GDM1 (cell line): ENCODE measurements around the gene OR6C70.
"Not testable (repeated sequence)": the region's sequence is repeated elsewhere in the genome, so short reads cannot be mapped to it uniquely, and the experiment has no call there.

Experiments
- DNase-seq: peaks from one replicate; lab custom pipeline; 2025; lab: John Stamatoyannopoulos, UW

The OR6C70 gene

DNA sequence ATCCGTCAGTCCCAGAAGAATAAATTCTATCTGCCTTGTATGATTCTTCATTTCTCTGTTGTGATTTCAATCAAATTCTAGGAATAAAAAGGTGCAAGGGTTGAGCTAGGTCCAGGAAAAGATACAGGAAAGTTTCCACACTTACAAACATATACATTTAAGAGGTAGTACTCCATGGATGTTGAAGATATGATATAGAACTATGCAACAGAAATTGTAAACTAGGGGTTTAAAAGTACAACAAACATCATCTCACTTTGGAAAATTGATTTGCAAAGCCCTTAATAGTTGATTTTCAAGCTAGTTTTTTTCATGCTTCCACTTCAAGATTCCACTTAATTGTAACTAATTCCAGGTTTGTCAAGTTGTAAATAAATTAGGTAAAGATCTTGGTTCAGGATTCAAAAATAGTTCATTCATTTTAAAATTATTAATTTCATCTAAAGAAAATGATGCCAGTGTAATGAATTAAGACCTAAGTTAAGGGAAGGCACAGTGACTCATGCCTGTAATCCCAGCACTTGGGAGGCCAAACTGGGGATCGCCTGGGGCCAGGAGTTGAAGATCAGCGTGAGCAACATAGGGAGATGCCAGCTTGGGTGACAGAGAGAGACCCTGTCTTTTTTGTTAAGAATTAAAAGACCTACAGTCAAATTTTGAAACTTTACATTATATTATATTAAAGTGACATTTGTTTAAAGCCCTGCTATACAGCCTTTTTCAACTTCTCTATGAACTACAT is at the start of gene OR6C70:
Gene OR6C70 (minus strand): TSS at position 51 of the 742 bp plus-strand sequence. CDS start 0 bp downstream, at position 51.
- no peak for DNase-seq

DNA sequence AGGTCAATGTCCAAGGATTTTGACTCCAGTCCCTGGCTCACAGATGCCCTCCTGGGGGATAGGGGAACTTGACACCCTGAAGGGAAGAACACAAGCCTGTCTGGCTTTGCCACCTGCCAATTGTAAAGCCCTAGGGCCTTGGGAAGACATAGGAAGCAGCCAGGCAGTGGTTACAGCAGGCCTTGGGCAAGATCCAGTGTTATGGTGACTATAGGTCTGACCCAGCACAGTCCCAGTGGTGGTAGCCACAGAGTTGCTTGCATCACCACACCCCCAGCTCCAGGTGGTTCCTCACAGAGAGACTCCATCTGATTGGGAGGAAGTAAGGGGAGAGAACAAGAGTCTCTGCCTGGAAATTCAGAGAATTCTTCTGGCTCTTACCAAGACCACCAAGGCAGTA is 46.5 kb upstream of the OR6C70 start:
- no peak for DNase-seq

DNA sequence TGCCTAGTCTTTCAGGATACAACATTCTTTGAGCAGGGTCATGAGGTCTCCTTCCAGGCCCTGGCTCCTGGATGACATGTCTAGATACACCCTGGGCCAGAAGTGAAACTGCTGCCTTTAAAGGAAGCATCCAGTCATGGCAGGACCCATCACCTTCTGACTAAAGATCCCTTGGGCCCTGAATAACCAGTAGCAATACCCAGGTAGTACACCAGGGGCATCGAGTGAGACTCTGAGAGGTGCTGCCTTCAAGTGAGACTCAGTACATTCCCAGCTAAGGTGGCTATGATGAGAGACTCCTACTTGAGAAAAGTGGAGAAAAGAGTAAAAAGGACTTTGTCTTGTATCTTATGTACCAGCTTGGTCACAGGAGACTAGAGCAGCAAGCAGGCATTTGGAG is 45.8 kb upstream of the OR6C70 start:
- no peak for DNase-seq

DNA sequence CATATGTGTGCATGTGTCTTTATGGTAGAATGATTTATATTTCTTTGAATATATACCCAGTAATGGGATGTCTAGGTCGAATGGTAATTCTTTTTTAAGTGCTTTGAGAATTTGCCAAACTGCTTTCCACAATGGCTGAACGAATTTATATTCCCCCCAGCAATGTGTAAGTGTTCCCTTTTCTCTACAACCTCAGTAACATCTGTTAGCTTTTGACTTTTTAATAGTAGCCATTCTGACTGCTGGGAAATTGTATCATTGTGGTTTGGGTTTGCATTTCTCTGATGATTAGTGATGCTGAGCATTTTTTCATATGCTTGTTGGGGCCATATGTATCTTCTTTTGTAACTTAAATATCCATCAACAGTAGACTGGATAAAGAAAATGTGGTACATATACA is 31.7 kb upstream of the OR6C70 start:
- DNase-seq, result no peak

DNA sequence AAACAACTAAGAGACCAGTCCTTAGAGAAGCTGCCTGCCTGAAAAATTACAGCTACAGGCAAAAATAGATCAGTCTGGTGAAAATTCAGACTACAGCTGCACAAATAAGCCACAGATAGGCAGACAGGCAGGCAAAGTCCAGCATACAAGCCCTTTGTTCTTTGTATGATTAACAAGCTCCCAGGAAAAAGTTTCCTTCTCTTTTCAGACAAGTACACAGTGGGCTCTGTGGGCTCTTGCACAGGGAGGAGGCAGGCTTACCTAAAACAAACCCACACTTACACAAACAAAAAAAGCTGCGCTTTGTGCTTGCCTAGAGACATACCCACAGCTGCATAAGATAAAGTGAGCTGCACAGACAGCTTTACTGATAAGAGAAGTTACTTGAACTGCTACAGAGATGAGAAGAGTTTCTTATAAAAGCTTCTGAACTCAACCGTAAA is 29.9 kb upstream of the OR6C70 start:
- no peak for DNase-seq

DNA sequence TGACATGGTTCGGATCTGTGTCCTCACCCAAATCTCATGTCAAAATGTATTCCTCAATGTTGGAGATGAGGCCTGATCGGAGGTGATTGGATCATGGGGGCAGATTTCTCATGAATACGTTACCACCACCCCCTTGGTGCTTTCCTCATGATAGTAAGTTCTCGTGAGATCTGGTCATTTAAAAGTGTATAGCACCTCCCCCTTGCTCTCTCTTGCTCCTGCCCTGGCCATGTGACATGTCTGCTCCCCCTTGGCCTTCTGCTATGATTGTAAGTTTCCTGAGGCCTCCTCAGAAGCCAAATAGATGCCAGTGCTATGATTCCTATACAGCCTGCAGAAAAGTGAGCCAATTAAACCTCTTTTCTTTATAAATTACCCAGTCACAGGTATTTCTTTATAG is 29.3 kb upstream of the OR6C70 start:
- DNase-seq, result no peak

DNA sequence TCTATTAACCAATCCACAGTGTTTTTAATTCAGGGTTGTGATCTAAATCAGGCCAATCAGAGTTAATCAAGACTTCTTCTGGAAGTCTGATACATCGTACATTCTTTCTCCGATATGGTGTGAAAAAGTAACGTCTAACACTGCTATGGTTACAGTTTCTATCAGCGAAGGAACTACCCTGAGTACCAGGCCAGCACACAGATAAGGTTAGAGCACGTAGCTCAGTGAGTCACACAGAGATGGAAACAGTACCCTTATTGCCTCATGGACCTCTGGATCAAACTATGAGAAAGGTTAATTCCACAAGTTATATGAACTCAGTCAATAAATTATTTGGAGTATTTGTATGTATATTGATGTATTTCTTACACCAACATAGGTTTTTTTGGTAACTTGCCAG is 25.6 kb upstream of the OR6C70 start:
- DNase-seq, result no peak

DNA sequence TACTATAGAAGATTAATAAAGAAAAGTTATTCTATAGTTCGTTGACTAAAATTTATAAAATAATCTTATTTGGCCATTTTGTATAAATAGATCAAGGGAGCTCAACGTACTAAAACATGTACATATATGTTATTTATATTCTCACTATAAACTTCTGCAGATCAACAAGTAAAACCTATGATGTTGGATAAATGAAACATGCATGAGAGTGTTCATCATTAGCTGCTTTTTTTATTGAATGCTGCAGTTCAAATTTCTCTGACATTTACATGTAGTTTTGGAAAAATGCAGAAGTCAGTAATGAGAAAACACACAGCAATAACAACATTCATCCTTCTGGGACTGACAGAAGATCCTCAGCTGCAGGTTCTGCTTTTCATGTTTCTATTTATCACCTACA is 22.1 kb upstream of the OR6C70 start, which contains the start of gene OR6C68:
Gene OR6C68 (plus strand): TSS at position 301 of the 400 bp plus-strand sequence. CDS start 0 bp downstream, at position 301.
- no peak for DNase-seq

DNA sequence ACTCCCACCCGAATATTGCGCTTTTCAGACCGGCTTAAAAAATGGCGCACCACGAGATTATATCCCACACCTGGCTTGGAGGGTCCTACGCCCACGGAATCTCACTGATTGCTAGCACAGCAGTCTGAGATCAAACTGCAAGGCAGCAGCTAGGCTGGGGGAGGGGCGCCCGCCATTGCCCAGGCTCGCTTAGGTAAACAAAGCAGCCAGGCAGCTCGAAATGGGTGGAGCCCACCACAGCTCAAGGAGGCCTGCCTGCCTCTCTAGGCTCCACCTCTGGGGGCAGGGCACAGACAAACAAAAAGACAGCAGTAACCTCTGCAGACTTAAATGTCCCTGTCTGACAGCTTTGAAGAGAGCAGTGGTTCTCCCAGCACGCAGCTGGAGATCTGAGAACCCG is 14.3 kb upstream of the OR6C70 start:
- DNase-seq, result not testable (repeated sequence)

DNA sequence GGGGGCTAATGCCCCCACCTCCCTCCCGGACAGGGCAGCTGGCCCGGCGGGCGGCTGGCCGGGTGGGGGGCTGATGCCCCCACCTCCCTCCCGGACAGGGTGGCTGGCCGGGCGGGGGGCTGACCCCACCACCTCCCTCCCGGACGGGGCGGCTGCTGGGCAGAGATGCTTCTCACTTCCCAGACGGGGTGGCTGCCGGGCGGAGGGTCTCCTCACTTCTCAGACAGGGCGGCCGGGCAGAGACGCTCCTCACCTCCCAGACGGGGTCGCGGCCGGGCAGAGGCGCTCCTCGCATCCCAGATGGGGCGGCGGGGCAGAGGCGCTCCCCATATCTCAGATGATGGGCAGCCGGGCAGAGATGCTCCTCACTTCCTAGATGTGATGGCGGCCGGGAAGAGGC is 9.2 kb upstream of the OR6C70 start:
- DNase-seq, result not testable (repeated sequence)

DNA sequence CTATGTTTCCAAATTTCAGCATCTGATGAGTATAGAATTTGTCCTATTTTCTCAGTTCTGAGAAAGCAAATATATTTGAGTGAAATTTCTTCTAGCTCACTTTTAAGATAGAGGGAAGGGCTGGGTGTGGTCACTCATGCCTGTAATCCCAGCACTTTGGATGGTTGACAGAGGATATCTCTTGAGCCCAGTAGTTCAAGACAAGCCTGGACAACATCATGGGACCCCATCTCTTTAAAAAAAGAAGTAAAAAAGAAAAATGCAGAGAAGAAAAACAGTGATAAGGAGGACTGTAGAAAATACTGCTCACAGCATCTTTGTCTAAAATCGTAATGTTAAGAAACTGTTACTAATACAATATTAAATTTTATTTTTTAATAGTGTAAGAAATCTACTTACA is 2.3 kb upstream of the OR6C70 start:
- no peak for DNase-seq

DNA sequence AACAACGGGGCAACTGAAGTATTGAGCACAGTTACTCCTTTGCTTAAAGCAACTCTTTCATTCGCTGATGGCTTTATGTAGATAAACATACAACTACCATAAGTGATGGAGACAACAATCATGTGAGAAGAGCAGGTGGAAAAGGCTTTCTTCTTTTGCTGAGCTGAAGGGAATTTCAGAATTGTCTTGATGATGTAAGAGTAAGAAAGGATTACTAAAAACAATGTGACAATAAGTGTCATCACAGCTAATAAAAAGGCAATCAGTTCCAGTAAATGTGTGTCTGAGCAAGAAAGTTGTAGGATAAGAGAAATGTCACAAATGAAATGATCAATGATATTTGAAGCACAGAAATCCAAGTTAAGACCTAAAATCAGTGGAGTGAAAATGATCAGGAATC is 647 bp downstream of the OR6C70 start:
- no peak for DNase-seq

DNA sequence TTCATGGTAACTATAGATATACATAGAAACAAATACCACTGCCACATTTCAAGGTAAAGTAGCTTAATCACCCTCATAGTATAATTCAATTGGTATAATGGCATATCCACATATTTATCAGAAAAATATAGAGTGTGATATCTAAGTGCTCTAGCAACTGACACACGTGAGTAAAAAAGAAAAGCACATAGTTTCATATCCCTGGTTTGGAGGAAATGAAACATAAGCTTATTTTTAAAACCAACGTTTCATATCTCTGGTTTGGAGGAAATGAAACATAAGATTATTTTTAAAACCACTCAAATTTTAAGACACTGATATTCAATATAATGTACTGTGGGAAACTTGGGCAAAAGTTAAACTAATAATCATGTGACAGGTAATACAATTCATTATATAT is 2.1 kb downstream of the OR6C70 start:
- DNase-seq, result no peak

DNA sequence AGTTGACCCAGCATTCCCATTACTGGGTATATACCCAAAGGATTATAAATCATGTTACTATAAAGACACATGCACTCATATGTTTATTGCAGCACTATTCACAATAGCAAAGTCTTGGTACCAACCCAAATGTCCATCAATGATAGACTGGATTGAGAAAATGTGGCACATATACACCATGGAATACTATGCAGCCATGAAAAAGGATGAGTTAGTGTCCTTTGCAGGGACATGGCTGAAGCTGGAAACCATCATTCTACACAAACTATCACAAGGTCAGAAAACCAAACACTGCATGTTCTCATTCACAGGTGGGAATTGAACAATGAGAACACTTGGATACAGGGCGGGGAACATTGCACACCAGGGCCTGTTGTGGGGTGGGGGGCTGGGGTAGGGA is 5.0 kb downstream of the OR6C70 start:
- DNase-seq, result not testable (repeated sequence)

DNA sequence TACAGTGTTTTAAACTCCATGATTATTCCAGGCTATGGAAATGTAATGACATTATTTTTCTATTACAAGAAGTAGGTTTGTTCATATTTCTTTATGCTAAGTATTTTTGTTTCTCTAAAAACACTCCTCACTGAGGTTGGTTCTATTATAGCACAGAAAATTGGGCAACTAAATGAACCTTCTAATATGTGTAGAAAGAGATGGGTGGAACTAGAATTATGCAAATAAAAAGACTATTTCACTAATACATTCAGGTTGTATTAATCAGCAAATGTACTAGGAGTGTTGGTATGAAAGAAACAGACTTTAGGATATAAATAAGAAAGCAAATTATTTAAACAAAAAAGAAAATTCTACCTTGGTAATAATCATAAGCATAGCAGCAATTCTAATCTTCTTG is 21.1 kb downstream of the OR6C70 start:
- no peak for DNase-seq

DNA sequence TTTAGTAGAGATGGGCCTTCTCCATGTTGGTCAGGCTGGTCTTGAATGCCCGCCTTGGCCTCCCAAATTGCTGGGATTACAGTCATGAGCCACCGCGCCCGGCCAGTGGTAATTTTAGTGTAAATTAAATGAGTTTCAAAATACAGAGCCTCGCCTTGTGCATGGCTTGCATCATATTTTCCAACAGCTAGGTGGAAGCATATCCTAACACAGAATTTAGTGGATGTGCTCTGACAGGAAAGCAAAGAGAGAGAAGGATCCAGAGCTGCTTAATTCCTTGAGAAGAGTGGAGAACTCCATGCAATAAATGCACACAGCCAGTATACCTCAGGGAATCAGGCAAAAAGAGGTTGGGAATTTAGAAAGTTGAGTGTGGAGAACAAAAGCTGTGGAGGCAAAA is 23.6 kb downstream of the OR6C70 start:
- DNase-seq, result no peak

DNA sequence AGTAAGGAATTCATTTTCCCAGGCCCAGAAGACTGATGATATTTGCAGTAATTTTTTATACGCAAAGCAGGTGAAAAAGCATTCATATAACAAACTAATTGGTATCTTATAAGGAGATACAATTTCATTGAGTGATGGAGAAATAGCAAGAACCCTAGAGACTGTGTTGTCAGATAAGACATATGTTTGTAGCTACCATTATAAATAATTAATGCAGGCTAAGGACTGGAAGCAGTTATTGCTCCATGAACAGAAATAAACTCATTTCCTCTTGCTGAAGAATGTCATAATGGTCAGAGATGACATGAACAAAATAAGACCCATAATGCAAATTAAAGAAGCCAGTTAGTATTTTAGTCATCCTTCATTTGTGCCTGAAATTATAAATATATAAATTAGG is 24.6 kb downstream of the OR6C70 start:
- DNase-seq, result no peak

DNA sequence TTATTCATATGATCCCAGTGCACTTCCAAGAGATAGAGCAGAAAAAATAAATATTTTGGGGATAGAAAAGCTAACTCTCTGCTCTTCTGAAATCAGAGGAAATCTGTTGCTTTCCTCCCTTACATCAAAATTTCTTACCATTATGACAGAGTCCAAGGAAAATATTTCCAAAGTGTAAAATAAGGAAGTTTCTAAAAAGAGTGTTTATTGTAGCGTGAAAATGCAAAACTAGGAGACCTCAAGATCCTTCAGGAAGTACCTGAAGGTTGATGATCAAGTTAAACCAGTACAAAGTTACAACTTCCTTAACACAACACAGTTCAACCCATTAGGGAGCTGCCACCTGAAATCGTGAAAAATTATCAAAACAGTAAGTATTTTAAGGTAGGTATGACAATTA is 26.2 kb downstream of the OR6C70 start, which contains the start of gene OR6C2:
Gene OR6C2 (plus strand): TSS at position 301 of the 400 bp plus-strand sequence. CDS start 8,138 bp downstream, outside the sequence.
- DNase-seq, result no peak

DNA sequence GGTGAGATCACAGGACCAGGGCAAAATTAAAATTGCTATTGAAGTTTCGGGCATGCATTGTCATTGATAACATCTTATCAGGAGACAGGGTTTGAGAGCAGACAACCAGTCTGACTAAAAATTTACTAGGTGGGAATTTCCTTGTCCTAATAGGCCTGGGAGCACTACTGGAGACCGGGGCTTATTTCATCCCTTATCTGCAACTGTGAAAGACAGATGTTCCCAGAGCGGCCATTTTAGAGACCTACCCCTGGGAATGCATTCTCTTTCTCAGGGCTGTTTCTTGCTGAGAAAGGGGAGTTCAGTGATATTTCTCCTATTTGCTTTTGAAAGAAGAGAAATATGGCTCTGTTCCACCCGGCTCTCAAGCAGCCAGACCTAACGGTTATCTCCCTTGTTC is 28.7 kb downstream of the OR6C70 start:
- DNase-seq, result not testable (repeated sequence)

DNA sequence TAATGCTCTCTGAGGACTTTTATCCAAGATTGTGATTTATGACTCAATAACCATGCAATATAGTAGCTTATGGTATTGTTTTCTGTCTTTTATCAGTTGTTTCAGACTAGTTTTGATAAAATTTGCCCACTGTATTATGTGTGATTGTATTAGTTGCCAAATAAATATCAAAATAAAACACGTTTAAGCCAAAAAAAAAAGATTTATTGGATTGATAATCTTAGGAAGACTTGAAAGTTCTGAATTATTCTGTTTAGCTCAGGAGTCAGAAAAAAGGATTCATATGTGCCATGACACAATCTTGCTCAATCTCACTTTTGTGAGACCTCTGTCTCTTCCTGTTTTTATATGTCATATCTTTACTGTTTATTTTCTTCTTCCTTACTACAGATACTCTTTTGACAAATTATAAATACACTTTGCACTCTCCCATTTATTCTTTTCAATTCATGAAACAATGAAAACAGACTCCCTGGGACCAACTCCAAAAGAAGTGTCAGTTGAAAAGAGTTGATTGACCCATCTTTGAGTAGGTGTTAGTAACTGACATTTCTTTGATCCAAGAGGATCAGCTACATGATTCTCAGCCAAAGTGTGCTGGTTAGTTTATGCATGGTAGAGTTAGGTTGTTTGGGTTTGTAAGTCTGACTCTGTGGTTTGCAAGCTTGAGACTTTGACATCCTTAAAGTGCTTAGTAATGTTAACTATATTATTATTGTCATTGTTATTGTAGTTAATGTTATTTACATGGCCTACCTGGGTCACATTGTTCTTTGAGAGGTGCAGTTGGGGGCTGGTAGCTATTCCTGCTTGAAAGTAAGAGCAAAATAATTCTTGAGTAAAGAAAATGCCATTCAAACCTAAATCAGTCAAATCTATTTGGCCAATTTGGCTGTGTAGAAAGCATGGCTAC is 41.4 kb downstream of the OR6C70 start:
- DNase-seq, result no peak

DNA sequence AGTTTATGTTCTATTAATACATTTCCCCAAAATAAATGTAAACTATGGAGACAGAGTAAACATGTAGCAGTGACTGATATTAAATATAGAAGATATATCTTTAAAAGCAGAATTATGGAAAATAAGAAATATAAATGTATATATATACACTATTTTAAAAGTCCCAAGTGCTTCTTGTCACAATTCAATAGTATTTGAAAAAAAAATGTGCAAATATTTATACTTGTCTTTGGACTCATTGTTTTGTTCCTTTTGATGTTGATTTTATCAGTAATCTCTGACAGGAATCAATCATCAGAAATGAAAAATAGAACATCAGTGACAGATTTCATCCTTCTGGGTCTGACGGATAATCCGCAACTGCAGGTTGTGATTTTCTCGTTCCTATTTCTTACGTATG is 44.0 kb downstream of the OR6C70 start, which contains the start of gene OR6C76:
Gene OR6C76 (plus strand): TSS at position 301 of the 400 bp plus-strand sequence. CDS start 0 bp downstream, at position 301.
- no peak for DNase-seq

DNA sequence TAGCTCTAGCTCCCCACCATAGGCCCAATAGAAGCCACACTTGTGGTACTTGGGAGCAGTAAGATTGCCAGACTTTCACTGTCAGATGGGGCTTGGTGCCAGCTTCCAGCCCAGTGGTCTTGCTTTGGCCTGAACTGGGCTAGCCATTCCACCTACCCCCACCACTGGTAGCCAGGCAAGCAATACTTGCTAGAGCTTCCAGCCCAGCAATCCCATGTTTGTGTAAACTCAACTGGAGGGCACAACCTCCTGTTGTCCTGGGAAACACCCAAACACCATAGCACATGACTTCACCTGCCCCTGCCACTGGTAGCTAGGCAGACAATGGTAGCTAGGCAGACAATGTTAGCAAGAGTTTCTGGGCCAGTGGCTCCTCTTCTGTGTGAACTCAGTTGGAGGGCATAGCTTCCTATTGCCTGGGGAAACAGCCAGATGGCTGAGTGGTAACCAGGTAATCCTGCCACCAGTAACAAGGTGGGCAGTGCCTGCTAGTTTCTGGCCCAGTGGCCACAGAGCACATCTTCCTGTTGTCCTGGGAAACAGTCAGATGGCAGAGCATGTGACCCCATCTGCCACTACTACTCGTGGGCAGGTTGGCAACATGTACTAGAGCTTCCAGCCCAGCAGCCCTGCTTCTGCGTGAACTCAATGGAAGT is 49.5 kb downstream of the OR6C70 start:
- DNase-seq, result no peak
